Activated CD8-positive, alpha-beta memory T cell treated with anti-CD3 and anti-CD28 coated beads for 1 hour (primary cell): ENCODE measurements around the gene ANKDD1B.

ENCODE experiments used
- DNase-seq, 2 donors: peaks; one replicate each; pipeline ENCODE4 v3.0.0-alpha.2; 2020; ENCODE audit warnings: low read depth in 1 of 2; ENCODE audit errors: extremely low read depth in 1 of 2

ANKDD1B gene

DNA sequence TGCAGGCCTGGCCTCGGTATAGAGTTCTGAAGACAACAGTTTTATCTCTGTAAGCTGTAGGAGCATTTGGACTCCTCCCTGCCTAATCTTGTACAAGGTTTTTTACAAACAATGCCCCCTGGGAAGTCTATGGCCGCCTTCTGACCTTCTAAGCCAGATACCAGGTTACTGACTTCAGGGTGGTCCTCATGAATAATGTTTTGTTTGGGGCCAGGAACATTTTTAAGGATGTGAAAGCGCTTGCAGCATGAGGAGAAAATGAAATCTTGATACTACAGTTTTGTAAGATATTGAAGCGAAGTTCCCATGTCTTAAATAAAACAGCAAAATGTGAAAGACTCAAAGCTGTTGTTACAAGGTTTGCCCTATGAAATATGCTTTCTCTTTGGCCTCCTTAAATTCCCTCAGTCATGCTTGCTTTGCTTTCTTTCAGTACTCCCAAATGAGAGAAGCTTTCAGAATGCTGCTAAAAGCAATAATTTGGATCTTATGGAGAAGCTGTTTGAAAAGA is 5.2 kb downstream of the ANKDD1B start:
- no peak for DNase-seq

- no peak for DNase-seq
Observed at GRCh38 chr5:75616971-75617621, 5.8 kb downstream of the ANKDD1B start.

DNA sequence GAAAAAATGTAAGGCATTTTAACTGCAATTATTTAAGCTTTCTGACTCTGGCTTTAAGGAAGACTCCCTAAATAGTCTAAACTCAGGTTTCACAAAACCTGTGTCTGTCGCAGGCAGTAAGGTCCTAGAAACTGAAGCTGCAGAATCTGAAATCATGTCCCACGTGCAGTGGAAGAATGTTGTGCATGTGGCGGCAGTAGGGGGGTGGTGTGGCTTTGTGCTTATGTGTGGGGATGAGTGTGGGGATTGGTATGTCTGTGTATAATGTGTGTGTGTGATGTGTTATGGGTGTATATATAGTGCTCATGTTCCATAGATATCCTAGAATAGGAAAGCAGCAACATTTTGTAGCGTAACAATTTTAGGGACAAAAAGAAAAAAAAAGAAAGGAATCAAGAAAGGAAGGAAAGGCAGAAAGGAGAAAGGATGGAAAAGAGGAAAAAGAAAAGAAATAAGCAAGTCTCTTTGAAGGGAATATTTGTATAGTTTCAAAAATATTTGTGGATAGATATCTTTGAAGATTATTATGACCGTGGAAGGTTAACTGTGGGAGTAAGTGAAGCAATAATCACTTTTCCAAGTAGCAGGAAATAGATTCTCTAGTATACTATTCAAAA is 6.6 kb downstream of the ANKDD1B start:
- DNase-seq: no peak

- DNase-seq: no peak
Observed at GRCh38 chr5:75620184-75620959, 9.1 kb downstream of the ANKDD1B start.

GRCh38 chr5:75622564-75622963 is 11.3 kb downstream of the ANKDD1B start:
- no peak for DNase-seq

DNA sequence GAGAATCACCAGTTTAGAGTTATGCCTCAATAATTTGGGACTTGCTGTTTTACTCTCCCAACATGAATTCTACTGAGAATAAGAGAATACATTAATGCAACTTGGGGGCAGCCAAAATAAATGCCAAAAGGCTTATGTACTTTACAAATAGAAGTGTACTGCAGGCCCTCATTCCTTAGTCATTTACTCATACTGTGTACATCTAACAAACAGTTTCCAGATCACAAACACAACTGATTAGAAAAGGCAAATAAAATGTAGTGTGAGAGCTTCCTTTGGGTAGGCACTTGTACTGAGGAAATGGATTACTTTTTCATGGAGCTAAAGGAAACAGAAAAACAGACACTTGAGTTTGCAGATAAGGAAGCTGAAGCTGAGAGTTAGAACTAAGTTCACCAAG is 12.6 kb downstream of the ANKDD1B start:
- no peak for DNase-seq

DNA sequence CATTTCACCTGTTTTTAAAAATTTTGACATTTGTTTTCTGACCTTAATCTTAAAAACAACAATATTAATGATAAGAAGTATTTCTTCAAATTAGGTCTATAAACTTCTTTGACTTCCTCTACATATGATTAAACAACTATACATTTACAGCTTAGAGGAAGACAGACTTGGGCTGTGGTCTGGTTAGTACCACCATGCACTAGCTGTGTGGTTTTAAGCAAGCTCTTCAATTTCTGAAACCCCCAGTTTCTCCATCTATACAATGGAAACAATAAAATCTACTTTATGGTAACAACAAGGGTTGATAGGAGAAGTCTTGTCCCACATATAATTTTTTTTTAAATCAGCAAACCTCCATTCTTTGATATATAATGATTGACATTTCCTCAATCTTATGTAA is 15.7 kb downstream of the ANKDD1B start:
- no peak for DNase-seq

- DNase-seq: no peak
Observed at GRCh38 chr5:75627801-75628200, 16.5 kb downstream of the ANKDD1B start.

DNA sequence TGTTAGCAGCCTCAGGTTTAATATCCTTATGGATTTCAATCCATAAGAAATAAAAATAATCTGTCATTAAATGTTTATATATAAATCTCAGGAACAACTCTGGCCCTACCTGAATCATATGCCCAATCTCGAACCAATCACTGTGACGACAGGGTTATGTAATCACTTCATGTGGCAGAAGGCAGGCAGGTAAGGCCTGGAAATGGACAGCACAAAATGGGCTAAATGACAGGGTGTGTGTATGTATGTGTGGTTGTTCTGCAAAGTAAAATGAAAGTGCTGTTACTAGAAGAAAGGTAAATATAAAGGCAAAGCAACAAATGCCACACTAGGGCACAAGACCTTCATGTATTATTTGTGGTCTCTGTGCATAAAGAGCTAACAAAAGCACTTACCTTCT is 19.6 kb downstream of the ANKDD1B start:
- DNase-seq: no peak

- DNase-seq: no peak
Observed at GRCh38 chr5:75632321-75632720, 21.1 kb downstream of the ANKDD1B start.

DNA sequence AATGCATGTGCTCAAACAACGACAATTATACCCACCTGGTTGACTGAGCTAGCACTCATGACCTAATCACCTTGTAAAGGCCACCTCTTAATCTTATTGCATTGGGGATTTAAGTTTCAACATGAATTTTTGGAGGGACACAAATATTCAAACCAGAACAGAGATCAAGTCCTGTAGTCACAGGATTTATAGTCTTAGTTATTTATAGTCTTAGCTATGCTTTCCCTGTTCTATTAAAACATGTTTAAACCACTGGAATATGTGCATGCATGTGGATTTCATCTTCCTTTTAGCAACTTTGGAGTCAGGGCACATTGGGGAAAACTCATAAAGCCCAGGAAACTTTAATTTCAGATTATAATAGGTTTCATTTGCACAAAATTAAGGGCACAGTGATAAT is 26.7 kb downstream of the ANKDD1B start:
- DNase-seq: no peak

DNA sequence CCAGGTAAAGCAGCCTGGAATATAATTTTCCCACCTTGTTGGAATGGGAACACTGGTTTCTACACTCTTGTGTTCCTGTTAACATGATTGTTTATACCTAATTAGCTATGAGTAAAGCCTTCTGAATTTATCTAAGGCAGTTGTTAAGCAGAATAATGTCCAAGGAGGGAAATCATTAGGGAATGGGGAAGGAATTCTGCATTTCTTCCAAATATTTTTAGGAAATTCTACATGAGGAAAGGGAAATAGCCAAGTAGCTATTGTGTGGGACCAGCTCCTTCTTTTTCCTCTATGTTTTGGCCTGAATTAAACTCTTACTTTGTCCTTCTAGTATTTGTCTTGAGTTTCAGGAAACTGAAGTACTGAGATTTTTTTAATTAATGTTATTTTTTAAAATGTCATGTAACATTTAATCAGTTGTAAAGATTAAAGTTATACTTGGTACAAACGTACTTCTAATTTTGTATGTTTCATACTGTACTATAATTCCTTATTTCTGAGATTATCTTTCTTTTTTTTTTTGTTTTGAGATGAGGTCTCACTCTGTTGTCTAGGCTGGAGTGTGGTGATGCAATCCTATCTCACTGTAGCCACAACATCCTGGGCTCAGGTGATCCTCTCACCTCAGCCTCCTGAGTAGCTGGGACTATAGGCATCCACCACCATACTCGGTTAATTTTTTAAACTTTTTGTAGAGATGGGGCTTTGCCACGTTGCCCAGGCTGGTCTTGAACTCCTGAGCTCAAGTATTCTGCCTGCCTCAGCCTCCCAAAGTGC is 28.5 kb downstream of the ANKDD1B start:
- DNase-seq: no peak

DNA sequence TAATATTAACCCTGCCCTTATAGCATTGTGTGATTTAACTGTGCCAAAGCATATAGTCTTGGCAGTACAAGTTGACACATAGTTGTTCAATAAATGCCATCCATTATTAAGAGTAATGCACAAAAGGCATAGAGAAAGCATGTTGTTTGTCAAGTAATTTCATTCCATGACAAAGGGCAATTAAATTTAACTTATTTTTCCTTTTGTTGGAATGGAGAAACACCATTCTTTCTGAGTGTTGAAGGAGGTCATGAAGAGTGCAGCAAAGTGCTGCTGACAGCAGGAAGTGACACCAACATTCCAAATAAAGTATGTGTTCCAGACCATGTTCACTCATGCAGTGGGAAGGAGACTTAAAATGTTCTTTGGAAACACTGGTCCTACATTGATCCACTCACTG is 29.1 kb downstream of the ANKDD1B start:
- no peak for DNase-seq

GRCh38 chr5:75640826-75641225 is 29.6 kb downstream of the ANKDD1B start:
- DNase-seq: no peak

DNA sequence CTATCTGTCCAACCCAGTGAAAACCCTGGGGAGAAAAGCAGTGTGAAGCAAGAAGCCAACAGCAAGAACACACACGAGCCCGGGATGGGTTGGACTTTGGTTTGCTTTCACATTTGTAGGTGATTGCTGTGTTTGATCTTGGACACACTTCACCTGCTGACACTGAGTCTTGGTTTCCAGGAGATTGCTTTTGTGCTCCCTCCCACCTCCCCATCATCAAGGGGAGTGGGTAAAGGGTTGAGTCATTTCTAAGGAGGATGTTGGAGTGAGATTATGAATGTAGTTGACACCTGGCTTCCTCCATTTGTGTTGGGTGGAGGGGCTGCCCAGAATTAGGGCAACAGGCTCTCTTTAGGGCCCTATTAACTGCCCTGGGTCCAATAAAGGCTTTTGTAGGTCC is 37.5 kb downstream of the ANKDD1B start:
- DNase-seq: no peak

DNA sequence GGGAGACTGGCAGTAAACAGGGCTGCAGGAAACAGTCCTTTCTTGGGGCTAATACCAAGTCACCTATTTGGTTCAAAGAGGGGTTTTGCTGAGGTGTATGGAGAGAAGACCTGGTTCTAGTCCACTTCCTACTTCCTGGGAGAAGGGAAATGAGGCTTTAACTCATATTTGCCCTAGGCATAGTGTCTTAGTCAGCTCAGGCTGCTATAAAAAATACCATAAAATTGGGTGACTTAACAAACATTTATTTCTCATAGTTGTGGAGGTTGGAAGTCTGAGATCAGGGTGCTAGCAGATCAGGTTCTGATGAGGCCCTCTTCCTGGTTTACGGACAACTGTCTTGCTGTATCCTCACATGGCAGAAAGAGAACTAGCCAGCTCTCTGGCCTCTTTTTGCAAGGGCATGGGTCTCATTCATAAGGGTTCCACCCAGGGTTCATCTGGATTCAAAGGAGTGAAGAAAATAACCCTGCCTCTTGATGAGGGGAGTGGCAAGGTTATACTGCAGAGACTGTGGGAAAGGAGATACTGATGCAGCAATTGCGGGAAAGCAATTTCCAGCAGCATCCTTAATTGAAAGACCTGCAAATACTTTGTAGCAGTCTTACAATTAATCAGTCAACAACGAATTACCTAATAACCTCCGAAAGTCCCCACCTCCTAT is 40.5 kb downstream of the ANKDD1B start:
- no peak for DNase-seq

GRCh38 chr5:75653521-75653920 is 42.3 kb downstream of the ANKDD1B start:
- no peak for DNase-seq

DNA sequence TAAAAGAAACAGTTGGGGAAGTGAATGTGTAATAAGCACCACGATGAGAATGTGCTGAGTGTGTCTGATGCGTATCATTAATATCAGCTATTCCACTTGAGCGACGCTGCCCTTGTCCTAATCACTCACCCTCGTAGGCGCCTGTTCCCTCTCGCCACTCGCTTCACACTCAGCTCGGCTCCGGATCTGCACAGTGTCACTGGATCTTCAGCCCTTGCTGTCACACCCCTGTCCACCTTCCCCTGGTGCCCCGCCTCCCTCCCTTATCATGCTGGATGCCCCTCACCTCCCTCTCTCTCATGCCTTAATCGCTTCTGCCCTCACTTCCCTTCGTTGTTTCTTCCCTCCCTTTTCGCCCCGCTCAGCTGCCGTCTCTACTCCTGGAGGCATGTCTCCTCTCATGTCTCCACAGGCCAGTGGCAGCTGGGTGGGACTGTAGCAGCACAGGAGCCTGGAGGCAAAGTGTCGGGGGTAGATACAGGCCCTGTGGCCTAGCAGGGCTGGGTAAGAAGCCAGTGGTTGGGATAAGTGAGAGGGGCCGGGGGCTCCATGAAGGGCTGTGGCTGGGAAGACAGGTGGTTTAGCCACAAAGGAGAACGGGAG is 43.5 kb downstream of the ANKDD1B start:
- no peak for DNase-seq

DNA sequence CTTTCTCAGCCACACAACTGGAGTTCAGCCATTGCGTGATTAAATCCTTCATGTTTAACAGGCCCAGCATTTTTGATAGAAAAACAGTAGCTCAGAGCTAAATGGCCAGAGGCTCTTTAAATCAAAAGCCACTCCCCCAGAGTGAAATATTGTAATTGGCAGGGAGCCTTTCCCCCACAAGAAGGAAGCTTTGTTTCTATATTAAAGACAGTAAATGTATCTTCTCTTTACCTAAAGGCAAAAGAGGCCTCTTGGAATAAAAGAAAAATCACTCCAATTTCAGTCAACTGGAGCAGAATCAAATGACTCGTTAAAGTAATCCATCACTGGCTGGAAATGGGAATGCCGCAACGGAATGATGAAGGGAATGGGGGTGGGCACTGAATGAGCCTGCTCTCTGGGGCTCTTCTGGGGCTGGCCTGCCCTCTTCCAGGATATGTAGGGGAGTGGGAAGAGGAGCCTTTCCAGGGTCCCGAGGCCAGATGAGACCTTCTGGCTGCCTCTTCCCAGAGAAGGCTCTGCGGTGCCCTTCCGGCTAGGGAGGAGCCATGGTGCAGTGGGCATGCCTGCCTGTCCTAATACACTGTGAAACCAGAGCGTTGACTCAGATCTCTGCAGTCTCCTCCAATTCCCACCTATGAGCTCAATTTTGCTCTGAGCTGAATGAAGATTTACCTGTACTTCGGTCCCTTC is 45.2 kb downstream of the ANKDD1B start:
- no peak for DNase-seq
